G401.6 (cell line): ENCODE results near the gene HAPLN2.
A peak's percentile ranks its signal among the peaks of the same experiment; 100 is the strongest.
"Not testable (repeated sequence)": the region's sequence is repeated elsewhere in the genome, so short reads cannot be mapped to it uniquely, and the experiment has no call there.

Experiments
- FAIRE-seq: peaks from 2 replicates; lab custom pipeline; 2012; peaks lifted over from hg19 to GRCh38; lab: Jason Lieb, UNC

Gene HAPLN2

GRCh38 chr1:156622581-156623297 is 3.5 kb downstream of the HAPLN2 start:
- no peak for FAIRE-seq

- no peak for FAIRE-seq
Observed at GRCh38 chr1:156623946-156624813, 5.0 kb downstream of the HAPLN2 start.

- no peak for FAIRE-seq
Observed at GRCh38 chr1:156624814-156625435, 5.7 kb downstream of the HAPLN2 start.

GRCh38 chr1:156625436-156626078 is 6.3 kb downstream of the HAPLN2 start:
- no peak for FAIRE-seq

GRCh38 chr1:156626079-156626438 is 6.8 kb downstream of the HAPLN2 start:
- FAIRE-seq: no peak

GRCh38 chr1:156627313-156627880 is 8.2 kb downstream of the HAPLN2 start:
- FAIRE-seq: peak; percentile 72

- no peak for FAIRE-seq
Observed at GRCh38 chr1:156629823-156630449, 10.7 kb downstream of the HAPLN2 start.

- not testable (repeated sequence) for FAIRE-seq
Observed at GRCh38 chr1:156631152-156631551, 11.9 kb downstream of the HAPLN2 start.

- FAIRE-seq: no peak
Observed at GRCh38 chr1:156632355-156632754, 13.1 kb downstream of the HAPLN2 start.

GRCh38 chr1:156638189-156638985 is 19.2 kb downstream of the HAPLN2 start:
- FAIRE-seq: no peak

GRCh38 chr1:156639601-156640101 is 20.4 kb downstream of the HAPLN2 start:
- no peak for FAIRE-seq

- no peak for FAIRE-seq
Observed at GRCh38 chr1:156640842-156641706, 21.9 kb downstream of the HAPLN2 start.

- FAIRE-seq: no peak
Observed at GRCh38 chr1:156641761-156642264, 22.6 kb downstream of the HAPLN2 start, which contains the start of gene BCAN. TSS of gene BCAN (plus strand) at chr1:156642117. CDS start at chr1:156646055, 3,938 bp downstream.

GRCh38 chr1:156642265-156643048 is 23.2 kb downstream of the HAPLN2 start:
- no peak for FAIRE-seq

GRCh38 chr1:156643049-156643777 is 24.0 kb downstream of the HAPLN2 start:
- FAIRE-seq: no peak

- no peak for FAIRE-seq
Observed at GRCh38 chr1:156643778-156644092, 24.5 kb downstream of the HAPLN2 start.

GRCh38 chr1:156644146-156644545 is 24.9 kb downstream of the HAPLN2 start:
- no peak for FAIRE-seq

- FAIRE-seq: no peak
Observed at GRCh38 chr1:156644640-156645039, 25.4 kb downstream of the HAPLN2 start.
